Esophagus muscularis mucosa (tissue), 4 donors: Measurements from ENCODE around the gene JMJD7. TPM values are rescaled to one million over a fixed set of nuclear protein-coding genes. Genes with fewer than 3 reads are reported as not detected.

Experiments
- DNase-seq: peaks from one replicate; pipeline ENCODE4 v3.0.0-alpha.2; 2017; ENCODE audit errors: extremely low spot score
- H3K27ac ChIP-seq, 4 donors: fragments of 200-600 bp; sonication (generic); replicated peaks in 1 of 4; 1 replicate in 3 of 4; 2 replicates in 1 of 4; pipeline ENCODE4 v1.5.1; 2016 to 2019; ENCODE audit warnings: mild to moderate bottlenecking in 1 of 4
- H3K27me3 ChIP-seq, 4 donors: fragments of 200-600 bp; sonication (generic); one replicate each; pipeline versions ENCODE4 v1.5.1 to v1.6.0; 2016 to 2019
- H3K36me3 ChIP-seq, 4 donors: fragments of 200-600 bp; sonication (generic); one replicate each; pipeline ENCODE4 v1.5.1; 2016 to 2019
- H3K4me1 ChIP-seq, 4 donors: fragments of 200-600 bp; sonication (generic); one replicate each; pipeline ENCODE4 v1.5.1; 2016 to 2019
- H3K4me3 ChIP-seq, 4 donors: fragments of 200-600 bp; sonication (generic); 1 replicate in 2 of 4; 2 replicates in 2 of 4; pipeline ENCODE4 v1.5.1; 2016 to 2019; ENCODE audit warnings: mild to moderate bottlenecking in 4 of 4, moderate library complexity in 1 of 4
- H3K9me3 ChIP-seq, 4 donors: fragments of 200-600 bp; sonication (generic); 1 replicate in 3 of 4; 2 replicates in 1 of 4; pipeline ENCODE4 v1.5.1; 2016 to 2019
- CTCF ChIP-seq, 3 experiments: fragments of 200-600 bp in 2 of 3; fragments of 450-650 bp in 1 of 3; sonication (generic) in 2 of 3; IDR thresholded peaks; one replicate each; pipeline ENCODE4 v1.5.1; 2017 to 2019; ENCODE audit warnings: antibody characterized with exemption in 3 of 3, mild to moderate bottlenecking in 2 of 3, moderate library complexity in 1 of 3
- EP300 ChIP-seq: sonication (generic); formaldehyde crosslinking; IDR thresholded peaks from one replicate; pipeline ENCODE4 v1.6.1; 2017; ENCODE audit warnings: antibody characterized with exemption
- POLR2A ChIP-seq: fragments of 450-650 bp; IDR thresholded peaks from one replicate; pipeline ENCODE4 v1.6.1; 2017; ENCODE audit warnings: antibody characterized with exemption, moderate library complexity, mild to moderate bottlenecking, low read depth
- POLR2AphosphoS5 ChIP-seq, 2 donors: sonication (generic); formaldehyde crosslinking; IDR thresholded peaks; one replicate each; pipeline ENCODE4 v1.6.1; 2017; ENCODE audit warnings: antibody characterized with exemption in 2 of 2
- WGBS: methylation state at CpG from one replicate; pipeline ENCODE4 v1.1.5; 2018; 5-methylcytosine and 5-hydroxymethylcytosine counted together
- intact Hi-C: fragments of 100-400 bp; cut with DNase I; formaldehyde crosslinking; loops from one replicate; pipeline ENCODE4 v1.15.1; 2023
- total RNA-seq, 4 donors: library from RNA; depleted of rRNA; stranded (reverse); fragments of >200 nt; gene quantifications; one replicate each; pipeline versions ENCODE4 v1.1.0 to v1.2.1, GENCODE V29; 2016

The JMJD7 gene
- total RNA-seq, 4 donors from 2014 or later = 6.2 to 9.6 (median 7.5) TPM

GRCh38 chr15:41806291-41807181 is 21.4 kb upstream of the JMJD7 start:
- Histone ChIP-seq H3K36me3 (no peaks in the 10 kb centered on the region), H3K27ac (peak overlapping the region; percentile 77 to 87 (median 84)), H3K9me3 (no peaks in the 10 kb centered on the region), H3K27me3 (no peaks in the 10 kb centered on the region), H3K4me3 (no peak overlapping the region), H3K4me1 (peaks cover 27 to 86% (median 57%) of the 10 kb centered on the region in 4 donors)
- no peak for DNase-seq
- intact Hi-C loops = no loop called here
- TF ChIP-seq CTCF (IDR thresholded peaks at IDR 0.05) = peak in 2 of 3 experiments; percentile 4 to 26
- TF ChIP-seq EP300 = no peak
- TF ChIP-seq POLR2AphosphoS5 (IDR thresholded peaks at IDR 0.05) = peak; percentile 16 to 23
- no peak for TF ChIP-seq POLR2A
- 66% methylated on average over 9 of the region's 10 CpGs for WGBS

- Histone ChIP-seq H3K4me3 (no peak overlapping the region), H3K9me3 (no peaks in the 10 kb centered on the region), H3K27me3 (no peaks in the 10 kb centered on the region), H3K36me3 (peaks cover under 1 to 24% (median 22%) of the 10 kb centered on the region in 4 donors), H3K4me1 (peaks cover 25 to 67% (median 45%) of the 10 kb centered on the region in 4 donors), H3K27ac (no peak overlapping the region)
- no peak for DNase-seq
- TF ChIP-seq CTCF (IDR thresholded peaks at IDR 0.05) (no peak), EP300 (no peak), POLR2A (no peak), POLR2AphosphoS5 (IDR thresholded peaks at IDR 0.05) (no peak)
- intact Hi-C loops = no loop called here
- 75% methylated on average over 2 of the region's 2 CpGs for WGBS
Observed at GRCh38 chr15:41809121-41809520, 18.8 kb upstream of the JMJD7 start.

GRCh38 chr15:41809526-41810220 is 18.2 kb upstream of the JMJD7 start:
- DNase-seq = no peak
- WGBS = 66% methylated on average over 10 of the region's 12 CpGs
- intact Hi-C loops = loop anchor here (2.0 to 10.0 kb wide), 3 partner anchors 37 to 255 kb away; partner anchors contain the start of gene TYRO3
- Histone ChIP-seq H3K9me3 (no peaks in the 10 kb centered on the region), H3K27me3 (no peaks in the 10 kb centered on the region), H3K4me3 (no peak overlapping the region), H3K36me3 (peaks cover 6 to 30% (median 27%) of the 10 kb centered on the region in 4 donors), H3K27ac (no peak overlapping the region), H3K4me1 (peaks cover 20 to 62% (median 40%) of the 10 kb centered on the region in 4 donors)
- no peak for TF ChIP-seq POLR2A
- TF ChIP-seq POLR2AphosphoS5 (IDR thresholded peaks at IDR 0.05) = no peak
- TF ChIP-seq EP300 = no peak
- no peak for TF ChIP-seq CTCF (IDR thresholded peaks at IDR 0.05)

- Histone ChIP-seq H3K36me3 (peaks cover 6 to 41% (median 38%) of the 10 kb centered on the region in 4 donors), H3K9me3 (no peaks in the 10 kb centered on the region), H3K4me3 (no peak overlapping the region), H3K27me3 (no peaks in the 10 kb centered on the region), H3K27ac (peak overlapping the region in 1 of 4 donors; percentile 31), H3K4me1 (peaks cover 13 to 50% (median 28%) of the 10 kb centered on the region in 4 donors)
- TF ChIP-seq CTCF (IDR thresholded peaks at IDR 0.05) = peak in 1 of 3 experiments; percentile 7
- TF ChIP-seq POLR2A = no peak
- DNase-seq = no peak
- WGBS = 92% methylated on average over 3 of the region's 5 CpGs
- intact Hi-C loops = loop anchor here (2.0 to 10.0 kb wide), 3 partner anchors 38 to 256 kb away; partner anchors contain the start of gene TYRO3
Observed at GRCh38 chr15:41810651-41811431, 17.1 kb upstream of the JMJD7 start.
